Duodenal mucosa (tissue), 2 donors: ENCODE data around the gene RAB10.

Experiments used
- H3K27ac ChIP-seq: one replicate; pipeline ENCODE4 v1.7.0; 2013; ENCODE audit warnings: low read depth, low read length
- H3K27me3 ChIP-seq, 2 donors: one replicate each; pipeline ENCODE4 v1.7.0; 2013; ENCODE audit warnings: low read length in 2 of 2, control low read depth in 1 of 2; ENCODE audit not compliant: insufficient read depth in 2 of 2, control insufficient read depth in 1 of 2
- H3K36me3 ChIP-seq, 2 donors: one replicate each; pipeline ENCODE4 v1.7.0; 2013; ENCODE audit warnings: low read length in 2 of 2, control low read depth in 1 of 2; ENCODE audit not compliant: insufficient read depth in 2 of 2, control insufficient read depth in 1 of 2
- H3K4me1 ChIP-seq, 2 donors: one replicate each; pipeline ENCODE4 v1.7.0; 2013; ENCODE audit warnings: low read length in 2 of 2, control low read depth in 1 of 2; ENCODE audit not compliant: insufficient read depth in 2 of 2, control insufficient read depth in 1 of 2
- H3K4me3 ChIP-seq, 2 donors: one replicate each; pipeline ENCODE4 v1.7.0; 2013; ENCODE audit warnings: low read length in 2 of 2, low read depth in 1 of 2
- H3K9ac ChIP-seq, 2 donors: one replicate each; pipeline ENCODE4 v1.7.0; 2013; ENCODE audit warnings: low read length in 2 of 2, low read depth in 1 of 2
- H3K9me3 ChIP-seq, 2 donors: one replicate each; pipeline ENCODE4 v1.7.0; 2013; ENCODE audit warnings: low read length in 2 of 2, control low read depth in 1 of 2; ENCODE audit not compliant: control insufficient read depth in 1 of 2

RAB10 gene

GRCh38 chr2:26182887-26183630 is 149.2 kb downstream of the RAB10 start:
- Histone ChIP-seq H3K9ac (no peak overlapping the region), H3K9me3 (no peaks in the 10 kb centered on the region), H3K27me3 (peaks cover 4 to 10% of the 10 kb centered on the region in 2 donors), H3K4me1 (peaks cover 5 to 10% of the 10 kb centered on the region in 2 donors), H3K4me3 (no peak overlapping the region), H3K27ac (no peak overlapping the region), H3K36me3 (no peaks in the 10 kb centered on the region)

DNA sequence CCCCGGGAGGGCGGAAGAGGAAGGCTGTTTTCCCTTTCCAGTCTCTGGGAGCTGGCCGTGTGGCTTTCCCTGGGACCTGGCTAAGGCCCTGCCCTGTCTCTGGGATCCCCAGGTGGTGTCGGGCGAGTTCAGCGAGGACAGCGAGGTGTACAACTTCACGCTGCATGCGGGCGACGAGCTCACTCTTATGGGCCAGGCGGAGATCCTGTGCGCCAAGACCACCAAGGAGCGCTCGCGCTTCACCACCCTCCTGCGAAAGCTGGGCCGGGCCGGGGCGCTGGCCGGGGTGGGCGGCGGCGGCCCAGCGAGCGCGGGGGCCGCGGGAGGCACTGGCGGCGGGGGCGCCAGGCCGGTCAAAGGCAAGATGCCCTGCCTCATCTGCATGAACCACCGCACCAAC is 150.2 kb downstream of the RAB10 start:
- Histone ChIP-seq H3K9ac (peak overlapping the region; percentile 18 to 63), H3K9me3 (no peaks in the 10 kb centered on the region), H3K4me3 (peak overlapping the region; percentile 68 to 82), H3K36me3 (no peaks in the 10 kb centered on the region), H3K27me3 (peaks cover 4 to 10% of the 10 kb centered on the region in 2 donors), H3K4me1 (peaks cover 3 to 10% of the 10 kb centered on the region in 2 donors), H3K27ac (no peak overlapping the region)

DNA sequence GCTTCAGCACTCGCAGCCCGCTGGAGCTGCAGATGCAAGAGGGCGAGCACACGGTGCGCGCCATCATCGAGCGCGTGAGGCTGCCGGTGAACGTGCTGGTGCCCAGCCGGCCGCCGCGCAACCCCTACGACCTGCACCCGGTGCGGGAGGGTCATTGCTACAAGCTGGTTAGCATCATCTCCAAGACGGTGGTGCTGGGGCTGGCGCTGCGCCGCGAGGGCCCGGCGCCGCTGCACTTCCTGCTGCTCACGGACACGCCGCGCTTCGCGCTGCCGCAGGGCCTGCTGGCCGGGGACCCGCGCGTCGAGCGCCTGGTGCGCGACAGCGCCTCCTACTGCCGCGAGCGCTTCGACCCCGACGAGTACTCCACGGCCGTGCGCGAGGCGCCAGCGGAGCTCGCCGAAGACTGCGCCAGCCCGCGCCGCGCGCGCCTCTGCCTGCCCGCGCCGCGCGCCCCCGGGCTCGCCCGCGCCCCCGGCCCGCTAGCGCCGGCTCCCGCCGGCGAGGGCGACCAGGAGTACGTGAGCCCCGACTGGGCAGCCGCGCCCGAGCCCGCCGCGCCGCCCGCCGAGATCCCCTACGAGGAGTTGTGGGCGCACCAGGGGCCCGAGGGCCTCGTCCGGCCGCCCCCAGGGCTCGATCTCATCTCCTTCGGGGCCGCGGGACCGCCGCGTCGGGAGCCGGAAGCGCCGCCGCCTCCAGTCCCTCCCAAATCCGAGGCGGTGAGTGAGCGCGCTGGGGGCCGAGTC is 150.8 kb downstream of the RAB10 start:
- Histone ChIP-seq H3K4me1 (peaks cover 0 to 10% of the 10 kb centered on the region in 2 donors), H3K9me3 (no peaks in the 10 kb centered on the region), H3K27ac (no peak overlapping the region), H3K27me3 (peaks cover 0 to 6% of the 10 kb centered on the region in 2 donors), H3K9ac (peak overlapping the region; percentile 18 to 63), H3K36me3 (peaks cover 0 to under 1% of the 10 kb centered on the region in 2 donors), H3K4me3 (peak overlapping the region; percentile 68 to 82)

DNA sequence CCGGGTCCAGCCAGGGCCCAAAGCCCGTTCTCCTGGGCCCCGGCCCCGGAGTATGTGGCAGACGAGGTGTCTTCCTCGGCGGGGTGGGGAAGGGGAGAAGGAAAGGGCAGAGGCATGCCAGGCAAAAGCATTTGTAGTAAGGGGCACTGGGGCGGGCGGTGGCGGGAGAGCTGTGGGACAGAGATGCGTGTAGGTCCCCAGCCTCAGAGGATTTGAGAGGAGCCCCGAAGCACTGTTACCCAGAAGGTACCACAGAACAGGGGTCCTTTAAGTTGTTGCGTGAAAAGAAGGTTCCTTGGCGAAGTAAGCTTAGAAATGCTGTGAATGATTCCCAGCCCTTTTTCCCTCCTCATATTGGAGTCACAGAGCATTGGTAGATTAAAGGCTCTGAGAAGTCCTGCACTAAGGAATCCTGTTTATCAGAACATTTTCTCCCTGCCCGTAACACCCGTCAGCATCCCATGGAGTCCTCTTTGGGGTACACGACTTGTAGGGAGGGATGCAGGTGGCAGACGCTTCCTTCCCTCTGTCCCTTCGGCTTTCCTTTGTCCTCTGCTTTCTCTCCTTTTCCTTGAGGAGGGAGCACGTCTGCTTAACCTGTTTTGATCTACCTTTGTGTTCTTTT is 151.5 kb downstream of the RAB10 start:
- peak overlapping the region in 1 of 2 donors; percentile 47 for H3K9ac ChIP-seq
- H3K4me3 ChIP-seq: peak overlapping the region; percentile 56 to 62
- H3K27ac ChIP-seq: no peak overlapping the region
- H3K4me1 ChIP-seq: peaks cover 0 to 10% of the 10 kb centered on the region in 2 donors
- H3K9me3 ChIP-seq: no peaks in the 10 kb centered on the region
- peaks cover 0 to 6% of the 10 kb centered on the region in 2 donors for H3K27me3 ChIP-seq
- H3K36me3 ChIP-seq: peaks cover 0 to 7% of the 10 kb centered on the region in 2 donors

GRCh38 chr2:26185954-26186770 is 152.3 kb downstream of the RAB10 start:
- Histone ChIP-seq H3K27me3 (peaks cover 0 to 3% of the 10 kb centered on the region in 2 donors), H3K27ac (no peak overlapping the region), H3K4me1 (peaks cover 0 to 10% of the 10 kb centered on the region in 2 donors), H3K9ac (no peak overlapping the region), H3K9me3 (no peaks in the 10 kb centered on the region), H3K36me3 (peaks cover 5 to 15% of the 10 kb centered on the region in 2 donors), H3K4me3 (peak overlapping the region in 1 of 2 donors; percentile 62)
